ENCODE results near the gene BRIX1. TPM values are rescaled to one million over a fixed set of nuclear protein-coding genes. Genes with fewer than 3 reads are reported as not detected.

The BRIX1 gene
- polyA plus RNA-seq, 1 experiment = 49.2 TPM

- ChIA-PET CTCF (interaction anchor here (0.8 to 2.1 kb wide), 11 partner anchors 10 to 457 kb away, joined by 3 to 17 read pairs (median 5); partner anchors contain the start of genes BRIX1 and RAD1), POLR2A (no interaction called here)
- H3K9me3 ChIP-seq (ENCODE audit: control insufficient read depth, insufficient read depth, low read length) = no peaks in the 10 kb centered on the region
- no peak overlapping the region for H3K27ac ChIP-seq (ENCODE audit: low read depth, low read length)
- no peak overlapping the region for H3K4me3 ChIP-seq (ENCODE audit: low read depth, low read length)
- TF ChIP-seq, protein P1, sequence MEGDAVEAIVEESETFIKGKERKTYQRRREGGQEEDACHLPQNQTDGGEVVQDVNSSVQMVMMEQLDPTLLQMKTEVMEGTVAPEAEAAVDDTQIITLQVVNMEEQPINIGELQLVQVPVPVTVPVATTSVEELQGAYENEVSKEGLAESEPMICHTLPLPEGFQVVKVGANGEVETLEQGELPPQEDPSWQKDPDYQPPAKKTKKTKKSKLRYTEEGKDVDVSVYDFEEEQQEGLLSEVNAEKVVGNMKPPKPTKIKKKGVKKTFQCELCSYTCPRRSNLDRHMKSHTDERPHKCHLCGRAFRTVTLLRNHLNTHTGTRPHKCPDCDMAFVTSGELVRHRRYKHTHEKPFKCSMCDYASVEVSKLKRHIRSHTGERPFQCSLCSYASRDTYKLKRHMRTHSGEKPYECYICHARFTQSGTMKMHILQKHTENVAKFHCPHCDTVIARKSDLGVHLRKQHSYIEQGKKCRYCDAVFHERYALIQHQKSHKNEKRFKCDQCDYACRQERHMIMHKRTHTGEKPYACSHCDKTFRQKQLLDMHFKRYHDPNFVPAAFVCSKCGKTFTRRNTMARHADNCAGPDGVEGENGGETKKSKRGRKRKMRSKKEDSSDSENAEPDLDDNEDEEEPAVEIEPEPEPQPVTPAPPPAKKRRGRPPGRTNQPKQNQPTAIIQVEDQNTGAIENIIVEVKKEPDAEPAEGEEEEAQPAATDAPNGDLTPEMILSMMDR (IDR thresholded peaks at IDR 0.05; ENCODE audit: low read depth, low read length) = peak; percentile 53
- no peaks in the 10 kb centered on the region for H3K27me3 ChIP-seq (ENCODE audit: control insufficient read depth, insufficient read depth, low read length)
- DNase-seq (ENCODE audit: low read depth, low spot score) = no peak
Measured at GRCh38 chr5:34905564-34905963, 9.9 kb upstream of the BRIX1 start.

DNA sequence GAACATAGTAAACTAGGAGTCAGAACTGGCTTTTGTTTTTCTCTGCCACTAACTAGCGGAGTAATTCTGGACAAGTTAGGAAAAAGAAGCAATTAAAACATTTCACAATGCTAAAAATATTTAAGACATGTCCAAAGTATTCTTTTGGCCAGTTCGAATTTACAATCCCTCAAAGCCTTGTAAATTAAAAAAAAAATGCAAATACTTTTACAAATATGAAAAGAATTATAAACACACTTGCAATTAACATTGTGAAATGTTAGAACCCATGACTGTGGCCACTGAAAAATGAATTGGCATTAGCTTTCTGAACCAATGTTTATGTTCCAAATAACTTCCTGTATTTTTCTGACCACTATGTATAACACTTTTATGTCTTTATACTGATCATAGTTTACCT is 2.4 kb upstream of the BRIX1 start:
- CTCF ChIA-PET = interaction anchor here (4.0 kb wide), 1 partner anchor 15 kb away, joined by 18 read pairs; no protein-coding TSS in a partner anchor
- DNase-seq (ENCODE audit: low read depth, low spot score) = peak; percentile 55
- no peak overlapping the region for H3K4me3 ChIP-seq (ENCODE audit: low read depth, low read length)
- H3K27me3 ChIP-seq (ENCODE audit: control insufficient read depth, insufficient read depth, low read length) = no peaks in the 10 kb centered on the region
- H3K9me3 ChIP-seq (ENCODE audit: control insufficient read depth, insufficient read depth, low read length) = peaks cover 2% of the 10 kb centered on the region; the same call in 1 of the 2 replicates
- TF ChIP-seq, protein P1 (IDR thresholded peaks at IDR 0.05; ENCODE audit: low read depth, low read length) = no peak
- POLR2A ChIA-PET = interaction anchor here (0.8 kb wide), 1 partner anchor 10 kb away, joined by 6 read pairs; no protein-coding TSS in a partner anchor
- no peak overlapping the region for H3K27ac ChIP-seq (ENCODE audit: low read depth, low read length)

DNA sequence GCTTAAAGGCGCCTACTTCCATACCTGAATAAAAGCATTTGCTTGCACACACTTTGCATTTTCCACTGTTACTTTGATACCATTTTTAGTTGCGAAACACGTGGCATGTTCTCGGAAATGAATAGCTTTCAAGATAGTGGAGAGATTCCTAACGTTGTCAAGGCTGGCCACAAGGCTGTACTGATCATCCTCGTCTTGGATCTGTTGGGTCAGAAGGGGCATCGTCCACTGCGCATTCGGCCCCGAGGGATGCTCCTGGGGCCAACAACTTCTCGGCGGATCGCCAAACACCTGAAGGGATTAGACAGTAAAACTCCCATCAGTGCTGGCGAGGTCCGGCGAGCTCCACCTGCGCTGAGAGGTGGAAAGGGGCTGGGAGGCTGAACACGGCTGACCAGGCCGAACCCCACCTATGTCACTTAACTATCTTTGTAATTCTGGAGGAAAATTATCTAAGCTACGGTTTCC is 806 bp upstream of the BRIX1 start:
- POLR2A ChIA-PET = interaction anchor here (1.3 to 2.3 kb wide), 4 partner anchors 9 to 440 kb away, joined by 3 to 29 read pairs (median 7); partner anchors contain the start of gene DNAJC21
- Histone ChIP-seq H3K27ac (ENCODE audit: low read depth, low read length) (peak overlapping the region; percentile 77), H3K27me3 (ENCODE audit: control insufficient read depth, insufficient read depth, low read length) (no peaks in the 10 kb centered on the region), H3K4me3 (ENCODE audit: low read depth, low read length) (peak overlapping the region; percentile 98), H3K9me3 (ENCODE audit: control insufficient read depth, insufficient read depth, low read length) (peaks cover 2% of the 10 kb centered on the region; the same call in 1 of the 2 replicates)
- DNase-seq (ENCODE audit: low read depth, low spot score) = no peak
- TF ChIP-seq, protein P1 (IDR thresholded peaks at IDR 0.05; ENCODE audit: low read depth, low read length) = no peak
- CTCF ChIA-PET = interaction anchor here (0.9 to 3.1 kb wide), 4 partner anchors 9 to 428 kb away, joined by 4 to 15 read pairs (median 6); no protein-coding TSS in a partner anchor

DNA sequence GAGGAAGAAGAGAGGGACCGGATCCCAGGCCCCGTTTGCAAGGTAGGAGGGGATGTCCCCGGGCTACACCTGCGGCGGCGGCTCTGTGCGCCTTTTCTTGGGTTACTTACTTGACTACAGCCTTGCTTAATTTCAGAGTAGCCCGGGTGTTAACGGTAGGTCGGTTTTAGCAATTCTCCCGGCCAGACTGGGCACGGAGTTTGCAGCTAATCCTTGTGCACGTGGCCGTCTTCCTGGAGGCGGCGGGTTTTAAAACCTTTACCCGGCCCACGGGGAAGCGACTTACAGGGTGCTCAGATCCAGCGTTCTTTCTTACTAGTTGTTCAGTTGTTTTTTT is 313 bp downstream of the BRIX1 start:
- ChIA-PET POLR2A (interaction anchor here (0.7 to 2.3 kb wide), 5 partner anchors 8 to 441 kb away, joined by 3 to 29 read pairs (median 3); partner anchors contain the start of gene DNAJC21), CTCF (interaction anchor here (1.4 to 3.1 kb wide), 2 partner anchors 10 to 17 kb away, joined by 7 to 15 read pairs; no protein-coding TSS in a partner anchor)
- H3K4me3 ChIP-seq (ENCODE audit: low read depth, low read length) = peak overlapping the region; percentile 98
- H3K9me3 ChIP-seq (ENCODE audit: control insufficient read depth, insufficient read depth, low read length) = peaks cover 2% of the 10 kb centered on the region; the same call in 1 of the 2 replicates
- H3K27ac ChIP-seq (ENCODE audit: low read depth, low read length) = peak overlapping the region; percentile 55
- no peak for DNase-seq (ENCODE audit: low read depth, low spot score)
- no peaks in the 10 kb centered on the region for H3K27me3 ChIP-seq (ENCODE audit: control insufficient read depth, insufficient read depth, low read length)
- TF ChIP-seq, protein P1 (IDR thresholded peaks at IDR 0.05; ENCODE audit: low read depth, low read length) = no peak

DNA sequence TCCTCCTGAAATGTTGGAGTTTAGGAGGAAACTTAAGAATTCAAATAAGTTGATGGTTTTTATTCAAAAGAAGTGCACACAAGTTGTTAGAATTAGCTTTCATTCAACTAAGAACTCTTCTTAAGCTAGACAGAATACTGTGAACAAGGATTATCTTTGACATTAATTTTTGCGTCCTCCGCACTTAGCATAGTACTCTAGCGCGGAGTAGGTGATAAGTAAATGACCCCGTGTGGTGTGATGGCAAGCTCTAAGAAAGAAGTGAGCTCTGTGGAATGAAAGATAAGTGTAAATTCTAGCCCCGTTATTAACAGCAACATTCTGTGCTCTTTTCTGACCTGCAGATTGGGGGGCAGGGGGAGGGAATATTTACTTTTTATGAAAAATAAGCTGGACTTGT is 1.0 kb downstream of the BRIX1 start:
- Histone ChIP-seq H3K27ac (ENCODE audit: low read depth, low read length) (no peak overlapping the region), H3K4me3 (ENCODE audit: low read depth, low read length) (peak overlapping the region; percentile 98), H3K27me3 (ENCODE audit: control insufficient read depth, insufficient read depth, low read length) (no peaks in the 10 kb centered on the region), H3K9me3 (ENCODE audit: control insufficient read depth, insufficient read depth, low read length) (peaks cover 2% of the 10 kb centered on the region; the same call in 1 of the 2 replicates)
- CTCF ChIA-PET = interaction anchor here (0.8 to 3.1 kb wide), 4 partner anchors 18 to 442 kb away, joined by 3 to 15 read pairs (median 3); no protein-coding TSS in a partner anchor
- DNase-seq (ENCODE audit: low read depth, low spot score) = no peak
- POLR2A ChIA-PET = interaction anchor here (0.6 to 2.3 kb wide), 2 partner anchors 9 to 13 kb away, joined by 6 to 29 read pairs; partner anchors contain the start of gene DNAJC21
- TF ChIP-seq, protein P1 (IDR thresholded peaks at IDR 0.05; ENCODE audit: low read depth, low read length) = no peak
